Activated effector memory CD4-positive, alpha-beta T cell treated with anti-CD3 and anti-CD28 coated beads, Interleukin-2, amount 50 U/mL, for 16 hours (primary cell): Measurements from ENCODE around the gene FUT3.
"Not testable (repeated sequence)": the region's sequence is repeated elsewhere in the genome, so short reads cannot be mapped to it uniquely, and the experiment has no call there.

Experiments used
- DNase-seq: peaks from one replicate; pipeline ENCODE4 v3.0.0-alpha.2; 2020

Gene FUT3

DNA sequence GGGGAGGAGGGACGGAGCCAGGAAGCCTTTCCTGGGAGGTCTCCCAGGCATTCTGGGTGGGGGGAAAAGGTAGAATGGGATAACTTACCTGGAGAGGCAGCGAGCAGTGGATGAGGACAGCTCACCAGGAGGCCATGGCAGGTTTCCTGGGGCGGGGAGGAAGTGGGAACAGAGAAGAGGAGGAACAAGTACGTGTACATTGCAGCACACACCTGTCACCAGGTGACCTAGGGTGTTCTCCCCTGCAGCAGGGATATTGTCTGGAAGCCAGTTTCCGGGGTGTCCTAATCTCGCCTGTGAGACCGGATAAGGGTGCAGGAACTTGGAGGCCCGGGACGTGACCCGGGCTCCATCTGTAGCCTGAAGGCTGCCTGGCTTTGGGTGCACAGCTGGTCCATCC is at the start of gene FUT3:
TSS of gene FUT3 (minus strand) at position 148 of the 400 bp plus-strand sequence.
- DNase-seq: no peak

DNA sequence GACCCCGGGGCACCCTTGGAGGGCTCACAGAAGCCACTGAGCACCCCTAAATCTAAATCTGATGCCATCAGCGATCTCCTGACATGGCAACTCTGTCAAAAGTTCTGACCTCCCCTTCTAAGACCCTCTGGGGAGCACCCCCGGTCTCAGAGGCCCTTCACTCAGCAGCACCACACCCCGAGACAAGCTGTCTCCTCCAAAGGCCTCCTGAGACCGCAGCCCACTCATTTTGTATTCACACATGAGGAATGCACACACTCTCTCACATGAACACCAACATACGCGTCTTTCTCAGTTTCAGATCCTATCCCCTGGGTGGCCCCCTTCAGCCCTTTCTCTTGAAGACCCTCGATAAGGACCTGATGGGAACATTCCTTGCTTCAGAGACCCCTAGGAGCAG is 49.7 kb upstream of the FUT3 start:
- no peak for DNase-seq

DNA sequence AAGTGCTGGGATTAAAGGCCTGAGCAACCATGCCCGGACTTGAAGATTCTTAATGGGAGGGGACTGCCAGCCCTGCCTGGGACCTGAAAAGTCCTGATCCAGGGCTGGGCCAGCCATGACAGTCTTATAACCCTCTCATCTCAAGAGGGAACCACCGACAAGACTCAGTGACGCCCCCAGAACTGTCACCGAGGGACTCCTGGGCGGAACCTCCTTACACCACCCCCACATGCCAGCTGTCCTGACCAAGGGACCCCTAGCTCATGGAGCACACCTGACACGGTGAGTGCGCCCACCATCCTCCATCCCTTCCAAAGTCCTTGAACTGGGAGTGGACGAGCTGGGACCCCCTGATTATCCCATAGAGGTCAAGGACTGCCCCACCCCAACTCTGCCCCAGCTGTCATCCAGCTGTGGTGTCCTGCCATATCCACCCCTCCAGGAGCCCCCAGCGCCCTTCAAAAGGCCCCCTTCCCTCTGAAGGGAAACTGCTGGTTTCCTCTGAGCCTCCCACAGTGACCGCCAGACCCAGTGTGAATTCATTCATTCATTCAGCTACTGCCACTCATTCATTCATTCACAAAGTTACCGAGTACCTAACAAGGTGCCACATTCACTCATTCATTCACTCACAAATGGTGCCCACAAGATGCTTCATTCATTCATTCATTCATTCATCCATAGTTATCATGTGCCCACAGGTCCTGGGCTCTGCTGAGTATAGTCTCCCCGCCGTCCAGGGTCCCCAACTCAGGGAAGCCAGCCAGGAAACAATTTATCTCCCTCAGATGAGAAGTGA is 48.7 kb upstream of the FUT3 start:
- DNase-seq: no peak

- DNase-seq: no peak
These were observed 46.1 kb upstream of the FUT3 start for GRCh38 chr19:5897189-5897969.

DNA sequence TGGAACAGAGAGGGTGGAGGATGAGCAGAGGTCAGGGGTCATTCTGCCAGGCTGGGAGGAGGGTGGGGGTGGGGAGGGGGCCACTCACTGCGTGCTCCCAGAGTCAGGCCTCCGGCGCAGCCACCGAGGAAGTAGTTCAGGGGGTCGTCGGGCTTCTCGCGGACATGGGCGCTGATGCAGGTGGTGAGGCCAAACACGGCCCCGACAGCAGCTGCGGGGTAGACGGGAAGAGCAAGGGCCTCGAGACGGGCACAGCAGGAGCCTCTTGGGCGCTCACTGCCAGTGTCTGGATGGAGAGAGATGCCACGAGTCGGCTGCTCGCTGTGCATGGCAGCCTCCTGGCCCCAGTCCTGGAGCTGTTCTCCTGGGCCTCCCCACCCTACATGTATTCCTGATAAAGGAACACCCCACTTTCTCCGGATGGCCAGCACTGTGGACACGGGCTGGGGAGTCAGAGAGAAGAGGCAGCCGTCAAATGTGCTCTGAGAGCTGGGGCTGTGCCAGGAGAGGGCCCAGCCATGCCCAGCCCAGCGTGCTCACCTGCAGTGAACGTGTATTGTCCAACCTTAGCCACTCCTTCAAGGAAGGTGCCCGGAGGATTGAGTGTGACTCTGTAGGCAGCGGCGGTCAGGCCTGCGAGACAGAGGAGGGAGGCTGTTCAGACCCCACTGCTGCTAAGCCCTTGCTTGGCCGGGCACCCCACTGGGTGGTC is 45.3 kb upstream of the FUT3 start:
- DNase-seq: no peak

DNA sequence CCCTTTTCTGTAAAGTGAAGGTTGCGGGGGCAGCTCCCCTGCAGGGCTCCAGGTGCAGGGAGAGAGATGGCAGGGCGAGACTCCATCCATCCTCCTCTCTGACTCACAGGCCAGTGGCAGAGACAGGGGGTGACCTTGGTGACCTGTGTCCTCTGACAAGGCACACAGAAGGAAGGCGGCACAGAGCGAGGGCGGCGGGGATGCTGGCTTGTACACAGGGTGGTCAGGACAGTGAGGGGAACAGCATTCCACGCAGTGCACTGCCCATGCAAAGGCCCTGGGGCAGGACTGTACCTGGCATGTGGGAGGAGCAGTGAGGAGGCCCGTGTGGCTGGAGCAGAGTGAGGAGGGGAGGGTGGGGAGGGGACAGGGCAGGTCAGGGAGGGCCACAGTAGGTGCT is 44.6 kb upstream of the FUT3 start:
- DNase-seq: no peak

DNA sequence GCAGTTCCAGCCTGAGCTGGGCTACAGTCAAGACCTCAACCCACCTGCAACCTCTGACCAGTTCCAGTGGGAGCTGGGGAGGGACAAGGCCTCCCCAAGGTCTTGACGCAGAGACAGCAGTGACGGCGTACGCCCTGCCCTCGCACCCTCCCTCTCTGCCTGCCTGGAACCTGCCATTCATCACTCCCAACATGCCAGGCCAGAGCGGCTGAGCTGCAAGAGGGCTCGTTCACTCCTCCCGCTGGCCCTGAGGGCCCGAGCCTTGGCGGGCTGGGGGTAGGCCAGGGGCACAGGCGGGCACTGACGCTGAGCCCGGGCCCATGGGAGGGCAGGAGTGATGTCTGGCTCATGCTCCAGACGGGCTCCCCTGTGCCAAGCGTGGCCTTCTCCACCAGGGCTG is 44.2 kb upstream of the FUT3 start:
- DNase-seq: no peak

DNA sequence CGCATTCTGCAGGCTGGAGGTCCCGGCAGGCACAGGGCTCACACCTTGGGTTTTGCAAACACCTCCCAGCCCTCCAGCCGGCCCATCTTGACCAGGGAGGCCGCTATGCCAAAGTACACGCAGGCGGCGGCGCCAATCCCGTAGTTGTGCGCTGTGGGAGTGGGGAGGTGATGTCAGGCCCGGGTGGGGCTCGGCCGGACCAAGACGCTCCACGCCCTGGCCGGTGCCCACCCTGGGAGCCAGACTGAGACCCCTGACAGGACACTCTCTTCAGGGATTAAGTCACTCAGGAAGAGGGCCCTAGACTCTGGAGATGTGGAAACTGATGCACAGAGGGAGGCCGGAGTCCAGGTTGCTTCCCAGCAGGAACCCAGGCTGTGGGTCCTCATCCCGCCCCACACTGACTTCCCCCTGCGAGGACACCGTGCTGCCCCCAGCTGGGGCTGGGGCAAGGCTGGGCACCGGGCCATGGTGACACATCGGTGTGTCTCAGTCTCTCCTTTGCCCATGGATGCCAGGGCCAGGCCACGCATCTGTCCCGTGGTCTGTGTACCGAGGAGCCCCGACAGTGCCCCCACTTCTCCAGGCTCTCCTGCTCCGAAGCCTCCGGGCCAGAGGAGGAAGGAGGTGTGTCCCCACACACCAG is 43.6 kb upstream of the FUT3 start:
- DNase-seq: no peak

GRCh38 chr19:5893907-5894703 is 42.9 kb upstream of the FUT3 start:
- DNase-seq: no peak

GRCh38 chr19:5893296-5893903 is 42.2 kb upstream of the FUT3 start:
- DNase-seq: no peak

DNA sequence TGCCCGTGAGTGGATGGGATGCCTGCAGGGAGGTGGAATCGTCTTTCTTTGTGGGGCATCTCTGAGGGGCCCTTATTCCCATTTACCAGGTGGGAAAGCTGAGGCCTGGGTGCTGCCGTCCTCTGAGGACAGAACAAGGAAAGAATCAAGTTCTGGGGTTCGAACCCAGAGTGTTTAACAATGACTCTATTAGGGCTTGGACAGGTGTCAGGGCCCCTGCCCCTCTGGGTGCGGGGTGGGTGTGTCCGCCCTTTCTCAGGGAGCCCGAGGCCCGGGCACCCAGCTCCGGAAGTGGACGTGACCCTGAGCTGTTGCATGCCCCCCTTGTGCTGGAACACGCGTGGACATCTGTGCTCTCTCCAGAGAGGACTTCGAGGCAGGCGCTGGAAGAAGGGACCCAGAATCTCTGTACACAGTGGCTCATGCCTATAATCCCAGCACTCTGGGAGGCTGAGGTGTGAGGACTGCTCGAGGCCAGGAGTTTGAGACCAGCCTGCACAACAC is 41.6 kb upstream of the FUT3 start:
- DNase-seq: no peak

- DNase-seq: no peak
These were observed 40.9 kb upstream of the FUT3 start for GRCh38 chr19:5891938-5892771.

DNA sequence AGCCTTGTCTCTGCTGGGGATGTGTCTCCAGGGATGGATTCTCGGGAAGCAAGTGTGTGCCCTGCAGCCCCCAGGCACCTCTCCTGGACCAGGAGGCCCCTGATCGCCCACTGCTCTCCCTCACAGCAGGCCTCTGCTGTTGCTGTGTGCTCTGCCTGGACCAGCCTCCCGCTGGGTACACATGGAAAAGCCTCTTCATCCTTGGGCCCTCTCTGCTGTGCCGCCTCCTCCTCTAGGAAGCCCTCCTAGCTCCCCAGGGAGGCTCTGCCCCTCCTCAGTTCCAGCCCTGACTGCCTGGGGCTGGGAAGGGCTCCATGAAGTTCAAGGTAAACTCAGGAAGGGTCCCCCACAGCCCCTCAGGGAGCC is 40.3 kb upstream of the FUT3 start:
- DNase-seq: no peak

DNA sequence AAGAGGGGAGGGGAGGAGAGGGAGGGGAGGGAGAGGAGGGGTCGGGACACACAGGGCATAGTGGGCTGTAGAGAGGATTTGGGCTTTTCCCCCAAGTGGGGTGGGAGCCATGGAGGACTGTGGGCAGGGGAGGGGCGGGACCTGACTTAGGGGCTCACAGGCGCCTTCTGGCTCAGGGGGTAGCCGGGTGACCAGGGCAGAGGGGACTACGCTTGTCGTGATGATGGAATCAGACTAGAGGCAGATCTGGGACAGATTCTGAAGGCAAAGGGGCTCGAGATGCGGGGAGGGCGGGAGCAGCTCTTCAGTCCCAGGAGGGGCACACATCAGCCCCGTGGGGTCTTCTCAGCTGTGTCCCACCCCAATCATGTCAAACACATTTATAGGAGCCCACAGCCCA is 38.9 kb upstream of the FUT3 start:
- DNase-seq: no peak

DNA sequence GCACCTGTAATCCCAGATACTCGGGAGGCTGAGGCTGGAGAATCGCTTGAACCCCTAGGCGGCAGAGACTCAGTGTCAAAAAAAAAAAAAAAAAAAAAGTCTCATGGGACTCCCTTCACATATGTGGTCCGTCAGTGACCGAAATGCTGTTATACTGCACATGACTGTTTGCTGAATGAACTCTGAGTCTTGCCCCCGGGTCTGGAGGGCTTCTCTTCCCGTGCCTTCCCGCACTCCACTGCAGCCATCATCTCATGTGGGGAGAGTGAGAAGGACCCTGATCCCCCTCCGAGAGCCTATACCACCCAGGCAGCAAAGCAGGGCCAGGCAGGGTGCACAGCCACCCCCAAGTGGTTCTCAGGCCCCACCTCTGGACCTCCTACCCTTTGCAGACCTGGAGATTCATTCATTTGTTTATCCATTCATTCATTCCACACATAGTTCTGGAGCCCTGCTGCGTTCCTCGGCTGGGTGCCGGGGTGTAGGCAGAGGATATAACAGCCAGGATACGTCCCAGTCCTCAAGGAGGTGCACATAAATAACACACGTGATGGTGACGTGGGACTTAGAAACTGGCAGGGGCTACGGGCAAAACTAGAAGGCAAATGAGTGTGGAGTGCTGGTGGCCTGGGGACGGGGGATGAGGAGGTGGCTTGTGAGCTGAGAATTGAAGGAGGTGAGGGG is 38.2 kb upstream of the FUT3 start:
- no peak for DNase-seq

- not testable (repeated sequence) for DNase-seq
These were observed 33.0 kb upstream of the FUT3 start for GRCh38 chr19:5884065-5884811.

GRCh38 chr19:5883157-5883873 is 32.1 kb upstream of the FUT3 start:
- DNase-seq: not testable (repeated sequence)

DNA sequence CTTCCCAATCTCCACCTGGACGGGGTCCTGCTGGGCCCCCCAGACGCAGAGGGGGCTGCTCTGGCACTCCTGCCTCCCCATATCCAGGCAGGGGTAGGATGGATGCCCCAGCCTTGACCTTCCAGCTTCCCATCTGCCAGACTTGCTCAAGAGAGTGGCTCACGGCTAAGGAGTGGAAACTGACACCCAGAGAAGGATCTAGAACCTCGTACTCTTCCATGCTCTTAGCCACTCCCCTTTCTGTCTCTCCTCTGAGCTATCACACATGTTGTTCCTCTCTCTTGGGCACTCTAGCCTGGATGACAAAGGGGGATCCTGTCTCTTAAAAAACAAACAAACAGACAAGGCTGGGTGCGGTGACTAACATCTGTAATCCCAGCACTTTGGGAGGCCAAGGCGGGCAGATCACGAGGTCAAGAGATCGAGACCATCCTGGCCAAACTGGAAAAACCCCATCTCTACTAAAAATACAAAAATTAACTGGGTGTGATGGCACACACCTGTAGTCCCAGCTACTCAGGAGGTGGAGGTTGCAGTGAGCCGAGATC is 31.2 kb upstream of the FUT3 start:
- no peak for DNase-seq
